GM18909 (cell line): ENCODE results near the gene PARS2.

ENCODE experiments used
- ATAC-seq: cut with Tn5 transposase; IDR thresholded peaks from one replicate; pipeline ENCODE4 v1.9.1; 2021; ENCODE audit warnings: mild to moderate bottlenecking; ENCODE audit not compliant: unreplicated experiment, poor library complexity

PARS2 gene

DNA sequence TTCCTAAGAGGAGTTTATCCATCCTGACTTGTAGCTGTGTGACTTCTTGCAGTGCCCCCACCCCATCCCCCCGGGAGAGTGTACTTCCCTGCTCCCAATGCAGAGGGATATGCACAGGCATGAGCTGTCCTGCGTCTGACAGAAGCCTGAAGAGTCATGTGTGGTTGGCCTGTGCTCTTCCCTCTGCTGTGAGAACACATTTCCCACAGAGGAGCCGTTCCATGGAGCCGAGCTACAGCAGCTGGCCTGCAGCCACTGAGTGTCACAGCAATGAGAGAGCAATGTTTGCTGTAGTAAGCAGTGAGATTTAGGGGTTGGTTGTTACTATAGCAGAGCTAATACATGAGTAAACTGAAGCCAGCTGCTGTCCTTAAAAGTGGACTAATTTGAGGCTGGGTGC, 22.0 kb downstream of the PARS2 start:
- ATAC-seq = no peak

GRCh38 chr1:54741531-54741930, 22.8 kb downstream of the PARS2 start:
- ATAC-seq = no peak

DNA sequence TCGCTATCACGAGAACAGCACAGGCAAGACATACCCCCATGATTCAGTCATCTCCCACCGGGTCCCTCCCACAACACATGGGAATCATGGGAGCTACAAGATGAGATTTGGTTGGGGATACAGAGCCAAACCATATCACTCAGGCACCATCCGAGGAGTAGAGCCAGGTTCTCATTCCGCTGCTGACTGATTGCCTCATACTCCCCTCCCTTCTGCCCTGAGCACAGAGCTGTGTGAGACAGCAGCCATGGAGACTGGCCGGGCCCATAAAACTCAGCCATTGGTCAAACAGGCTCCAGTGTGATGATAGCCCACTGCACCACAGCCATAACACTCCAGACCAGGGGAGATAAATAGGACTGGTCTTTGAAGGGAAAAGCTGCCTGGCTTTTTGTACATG, 26.1 kb downstream of the PARS2 start:
- no peak for ATAC-seq

- ATAC-seq = no peak
These were observed 27.6 kb downstream of the PARS2 start for GRCh38 chr1:54736685-54737084.

- no peak for ATAC-seq
These were observed 36.3 kb downstream of the PARS2 start for GRCh38 chr1:54728027-54728426.

- ATAC-seq = no peak
These were observed 39.6 kb downstream of the PARS2 start for GRCh38 chr1:54724771-54725170.

DNA sequence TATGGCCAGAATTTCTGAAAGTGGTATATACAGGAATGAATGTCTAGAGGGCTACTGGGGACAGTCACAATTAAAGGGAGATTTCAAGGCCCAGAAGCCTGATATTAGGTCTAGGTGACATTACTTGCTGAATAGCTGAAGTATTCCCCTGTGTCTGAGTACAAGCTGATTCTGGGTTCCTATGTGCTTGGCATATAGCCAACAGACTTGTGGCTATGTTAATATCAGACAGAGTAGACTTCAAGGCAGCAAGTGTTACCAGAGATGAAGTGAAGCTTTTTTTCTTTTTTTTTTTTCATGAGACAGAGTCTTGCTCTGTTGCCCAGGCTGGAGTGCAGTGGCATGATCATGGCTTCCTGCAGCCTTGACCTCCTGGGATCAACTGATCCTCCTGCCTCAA, 40.3 kb downstream of the PARS2 start:
- ATAC-seq = no peak

DNA sequence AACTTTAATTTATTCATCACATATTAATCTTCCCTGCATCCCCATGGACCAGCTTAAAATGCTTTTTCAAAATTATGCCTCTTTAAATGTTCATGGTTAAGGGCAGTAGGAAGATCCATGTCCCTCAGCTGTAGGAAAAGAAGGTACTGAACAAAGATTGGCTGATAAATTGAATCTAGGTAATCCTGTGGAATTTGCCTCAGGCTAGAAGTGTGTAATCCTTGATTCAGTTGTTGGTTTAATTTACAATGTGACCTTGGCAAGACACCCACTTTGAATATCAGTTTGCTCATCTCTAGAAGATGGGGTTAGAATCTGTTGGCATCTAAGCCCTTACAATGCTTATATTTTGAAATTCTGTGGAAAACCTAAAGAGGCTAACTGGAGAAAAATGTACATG, 42.6 kb downstream of the PARS2 start:
- ATAC-seq = no peak

DNA sequence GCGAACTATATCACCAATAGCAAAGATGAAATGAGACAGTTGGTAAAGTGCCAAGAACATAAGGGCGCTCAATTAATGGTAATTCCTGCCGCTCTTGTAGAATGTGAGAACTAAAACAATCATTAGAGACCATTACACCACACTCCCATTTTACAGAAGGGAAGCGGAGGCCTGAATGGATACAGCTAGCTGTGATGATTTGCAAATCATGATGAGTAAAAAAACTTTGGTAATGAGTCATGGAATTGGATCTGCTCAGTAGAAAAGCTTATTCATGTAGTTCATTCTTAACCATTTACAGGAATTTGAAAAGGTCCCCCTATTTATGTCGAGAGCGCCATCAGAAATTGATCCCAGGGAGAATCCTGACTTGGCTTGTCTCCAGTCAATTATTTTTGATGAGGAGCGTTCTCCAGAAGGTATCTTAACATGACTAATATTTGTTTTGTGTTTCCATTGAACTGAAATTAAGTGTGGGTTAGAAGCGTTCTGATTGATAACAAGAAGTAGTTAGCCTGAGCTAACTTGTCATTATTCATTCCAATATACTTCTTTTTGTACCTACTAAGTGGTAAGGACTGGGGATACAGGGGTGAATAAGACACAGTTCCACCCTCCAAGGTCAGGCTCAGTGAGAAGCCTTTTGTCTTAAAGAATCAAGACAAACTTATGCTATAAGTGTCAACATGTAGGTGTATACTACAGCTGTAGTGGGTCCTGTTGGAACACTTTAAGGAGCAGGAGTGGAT, 47.9 kb downstream of the PARS2 start:
- ATAC-seq = peak; percentile 2

- ATAC-seq = peak; percentile 95
These were observed 48.6 kb downstream of the PARS2 start, which contains the start of gene TTC4 for GRCh38 chr1:54715493-54716298. TTC4 (plus strand) TSS chr1:54715861; CDS start chr1:54715909, 48 bp downstream.

DNA sequence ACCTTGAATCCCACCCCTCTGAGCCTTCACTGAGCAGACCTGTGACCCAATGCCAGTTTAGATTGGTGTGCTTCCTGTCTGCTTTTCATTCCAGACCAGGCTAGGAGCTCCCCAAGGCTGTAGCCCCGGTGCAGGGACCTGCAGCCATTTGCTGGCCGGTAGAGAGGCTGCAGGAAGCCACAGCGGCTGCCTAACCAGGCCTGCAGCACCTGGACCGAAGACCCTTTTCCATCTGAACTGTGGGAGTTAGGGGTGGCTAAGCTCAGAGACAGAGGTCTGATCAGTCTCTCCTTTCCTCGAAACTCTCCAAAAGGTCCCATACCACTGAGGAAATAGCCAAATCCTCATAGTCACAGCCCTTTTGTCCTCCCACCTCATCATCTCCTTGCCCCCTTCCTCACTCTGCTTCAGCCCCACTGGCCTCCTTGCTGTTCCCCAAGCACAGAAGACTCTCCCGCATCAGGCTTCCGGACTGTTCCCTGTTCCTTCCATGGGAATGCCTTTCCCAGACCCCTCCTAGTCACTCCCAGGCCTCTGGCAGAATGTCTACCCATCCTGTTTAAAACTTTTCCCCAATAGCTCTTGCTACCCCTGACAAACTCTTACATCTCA, 49.3 kb downstream of the PARS2 start:
- no peak for ATAC-seq

- no peak for ATAC-seq
These were observed 52.8 kb downstream of the PARS2 start for GRCh38 chr1:54711536-54711935.

GRCh38 chr1:54710841-54711240, 53.5 kb downstream of the PARS2 start:
- ATAC-seq = no peak

- ATAC-seq = no peak
These were observed 53.9 kb downstream of the PARS2 start for GRCh38 chr1:54710434-54710833.

GRCh38 chr1:54709547-54710292, 54.6 kb downstream of the PARS2 start:
- no peak for ATAC-seq

DNA sequence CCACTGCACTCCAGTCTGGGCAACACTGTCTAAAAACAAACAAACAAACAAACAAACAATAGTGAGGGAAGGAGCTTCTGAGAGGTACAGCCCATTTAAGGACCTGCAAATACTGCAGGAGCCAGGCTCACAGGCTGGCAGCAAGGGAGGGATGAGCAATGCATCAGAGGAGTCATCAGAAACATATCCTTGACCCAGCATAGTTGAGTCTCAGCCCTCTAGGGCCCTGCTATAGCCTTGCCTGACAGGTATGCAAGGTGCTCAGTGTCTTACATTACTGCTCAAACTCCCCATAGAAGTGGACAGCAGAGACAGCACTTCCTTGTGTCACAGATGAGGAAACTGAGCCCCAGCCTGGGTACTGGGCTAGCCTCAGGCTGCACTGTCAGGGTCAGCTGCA, 55.9 kb downstream of the PARS2 start:
- ATAC-seq = no peak
